Spleen (tissue), 11 donors: ENCODE data around the gene ABHD17C. TPM values are rescaled to one million over a fixed set of nuclear protein-coding genes. Genes with fewer than 3 reads are reported as not detected.
A peak's percentile ranks its signal among the peaks of the same experiment; 100 is the strongest.

Source experiments
- DNase-seq: peaks from one replicate; pipeline ENCODE4 v3.0.0-alpha.2; 2020
- H3K27ac ChIP-seq, 8 donors: fragments of 200-600 bp; sonication (generic) in 7 of 8; 1 replicate in 4 of 8; 2 replicates in 4 of 8; pipeline versions ENCODE4 v1.5.0 to v1.8.0; 2016 to 2021; ENCODE audit warnings: inconsistent platforms in 4 of 8, mild to moderate bottlenecking in 4 of 8, moderate library complexity in 1 of 8
- H3K27me3 ChIP-seq, 7 donors: fragments of 200-600 bp; sonication (generic) in 6 of 7; replicated peaks in 1 of 7; 1 replicate in 4 of 7; 2 replicates in 3 of 7; pipeline versions ENCODE4 v1.5.0 to v1.8.0; 2016 to 2021; ENCODE audit warnings: inconsistent platforms in 3 of 7, mild to moderate bottlenecking in 1 of 7
- H3K36me3 ChIP-seq, 6 donors: fragments of 200-600 bp; sonication (generic) in 5 of 6; 1 replicate in 4 of 6; 2 replicates in 2 of 6; pipeline versions ENCODE4 v1.5.0 to v1.8.0; 2016 to 2021; ENCODE audit warnings: inconsistent platforms in 2 of 6
- H3K4me1 ChIP-seq, 6 donors: fragments of 200-600 bp; sonication (generic) in 5 of 6; 1 replicate in 3 of 6; 2 replicates in 3 of 6; pipeline versions ENCODE4 v1.5.0 to v1.8.0; 2016 to 2021; ENCODE audit warnings: inconsistent platforms in 3 of 6
- H3K4me3 ChIP-seq, 8 donors: fragments of 200-600 bp; sonication (generic) in 7 of 8; 1 replicate in 4 of 8; 2 replicates in 4 of 8; pipeline versions ENCODE4 v1.5.0 to v1.8.0; 2016 to 2021; ENCODE audit warnings: inconsistent platforms in 4 of 8, mild to moderate bottlenecking in 4 of 8, moderate library complexity in 2 of 8
- H3K9me3 ChIP-seq, 8 donors: fragments of 200-600 bp; sonication (generic) in 7 of 8; 1 replicate in 4 of 8; 2 replicates in 4 of 8; pipeline versions ENCODE4 v1.5.0 to v1.8.0; 2016 to 2021; ENCODE audit warnings: inconsistent platforms in 4 of 8
- CTCF ChIP-seq, 11 experiments: fragments of 200-600 bp in 7 of 11; fragments of 450-650 bp in 4 of 11; sonication (generic) in 4 of 11; IDR thresholded peaks in 8 of 11; conservative IDR thresholded peaks in 3 of 11; 1 replicate in 7 of 11; 2 replicates in 4 of 11; pipeline versions ENCODE4 v1.4.0 to v1.8.0; 2016 to 2021; ENCODE audit warnings: antibody characterized with exemption in 11 of 11, inconsistent platforms in 4 of 11, mild to moderate bottlenecking in 1 of 11
- POLR2A ChIP-seq, 3 donors: fragments of 450-650 bp; IDR thresholded peaks; one replicate each; pipeline ENCODE4 v1.5.1; 2017; ENCODE audit warnings: antibody characterized with exemption in 3 of 3, mild to moderate bottlenecking in 1 of 3
- POLR2AphosphoS5 ChIP-seq, 3 donors: sonication (generic); formaldehyde crosslinking; IDR thresholded peaks; one replicate each; pipeline ENCODE4 v1.5.1; 2017; ENCODE audit warnings: antibody characterized with exemption in 3 of 3
- WGBS, 5 donors: extraction: QIAGEN DNeasy Blood & Tissue Kit in 3 of 5; methylation state at CpG; one replicate each; pipeline versions ENCODE4 v1.1.5 to v1.1.7; 2013 to 2018; 5-methylcytosine and 5-hydroxymethylcytosine counted together
- intact Hi-C: fragments of 100-400 bp; cut with DNase I; formaldehyde crosslinking; loops from one replicate; pipeline ENCODE4 v1.15.0; 2023; ENCODE audit warnings: low total_unique reads
- polyA plus RNA-seq, 3 donors: library from polyadenylated mRNA; stranded (reverse); fragments of 200-250 nt; gene quantifications; one replicate each; pipeline ENCODE4 v1.2.1, GENCODE V29; 2013
- total RNA-seq, 7 donors: library from RNA; depleted of rRNA in 3 of 7; stranded (reverse); fragments of >200 nt in 3 of 7; fragmentation: NEBNext Ultra II Directional in 4 of 7; extraction: Animal tissue kit (Norgen Biotek cat#: 25700) in 4 of 7; gene quantifications; one replicate each; pipeline versions ENCODE4 v1.1.0 to v1.2.1, GENCODE V29; 2016 to 2021
- donor health status: healthy with polysubstance abuse.
- donor health status: DM: no; HTN: no; CAD: no; lungs with moderate emphysema.
- donor health status: DM: no; HTN: no; CAD: no.
- donor health status: Bipolar disorder and iron deficiency.
- donor health status: healthy.
- donor health status: DM: no; HTN: no; CAD: no.
- donor health status: DM: yes; HTN: yes; CAD: no.

ABHD17C gene
- total and polyA plus RNA-seq, 10 donors = 4.2 to 17.0 (median 10.9) TPM

GRCh38 chr15:80698676-80699075 is 3.6 kb downstream of the ABHD17C start:
- Histone ChIP-seq H3K27me3 (no peaks in the 10 kb centered on the region), H3K4me3 (no peak overlapping the region), H3K27ac (no peak overlapping the region), H3K36me3 (no peaks in the 10 kb centered on the region), H3K4me1 (peaks cover 9 to 67% (median 43%) of the 10 kb centered on the region in 6 donors), H3K9me3 (no peaks in the 10 kb centered on the region)
- no peak for DNase-seq
- intact Hi-C loops = loop anchor here (10.0 kb wide), 1 partner anchor 76 kb away; the partner anchor contains the start of gene CEMIP
- 92 to 100% (median 96%) methylated on average over 1 of the region's 1 CpG for WGBS, 5 donors
- no peak for TF ChIP-seq CTCF (IDR thresholded peaks at IDR 0.05 in 8 of 11, conservative IDR thresholded peaks at IDR 0.05 in 3 of 11)
- TF ChIP-seq POLR2A (IDR thresholded peaks at IDR 0.05) = no peak
- TF ChIP-seq POLR2AphosphoS5 (IDR thresholded peaks at IDR 0.05) = no peak

GRCh38 chr15:80699981-80700380 is 4.9 kb downstream of the ABHD17C start:
- WGBS, 5 donors = 92 to 97% (median 97%) methylated on average over 1 of the region's 1 CpG
- no peak for DNase-seq
- no peak overlapping the region for H3K4me3 ChIP-seq
- peaks cover 13 to 61% (median 37%) of the 10 kb centered on the region in 6 donors for H3K4me1 ChIP-seq
- intact Hi-C loops = loop anchor here (10.0 kb wide), 1 partner anchor 75 kb away; the partner anchor contains the start of gene CEMIP
- H3K27me3 ChIP-seq = no peaks in the 10 kb centered on the region
- no peak overlapping the region for H3K27ac ChIP-seq
- no peaks in the 10 kb centered on the region for H3K36me3 ChIP-seq
- no peaks in the 10 kb centered on the region for H3K9me3 ChIP-seq
- no peak for TF ChIP-seq POLR2A (IDR thresholded peaks at IDR 0.05)
- TF ChIP-seq CTCF (IDR thresholded peaks at IDR 0.05 in 8 of 11, conservative IDR thresholded peaks at IDR 0.05 in 3 of 11) = no peak
- TF ChIP-seq POLR2AphosphoS5 (IDR thresholded peaks at IDR 0.05) = no peak

- peak overlapping the region in 4 of 8 donors; percentile 12 to 47 (median 24) for H3K27ac ChIP-seq
- peaks cover 5 to 62% (median 30%) of the 10 kb centered on the region in 6 donors for H3K4me1 ChIP-seq
- TF ChIP-seq POLR2AphosphoS5 (IDR thresholded peaks at IDR 0.05) = no peak
- TF ChIP-seq POLR2A (IDR thresholded peaks at IDR 0.05) = no peak
- TF ChIP-seq CTCF (IDR thresholded peaks at IDR 0.05 in 8 of 11, conservative IDR thresholded peaks at IDR 0.05 in 3 of 11) = no peak
- no peaks in the 10 kb centered on the region for H3K9me3 ChIP-seq
- intact Hi-C loops = no loop called here
- no peak for DNase-seq
- no peaks in the 10 kb centered on the region for H3K36me3 ChIP-seq
- H3K27me3 ChIP-seq = no peaks in the 10 kb centered on the region
- H3K4me3 ChIP-seq = no peak overlapping the region
- 61 to 84% (median 77%) methylated on average over 7 of the region's 7 CpGs for WGBS, 5 donors
These were observed 6.7 kb downstream of the ABHD17C start for GRCh38 chr15:80701676-80702311.

- Histone ChIP-seq H3K27ac (peak overlapping the region in 2 of 8 donors; percentile 12 to 26), H3K9me3 (no peaks in the 10 kb centered on the region), H3K36me3 (no peaks in the 10 kb centered on the region), H3K27me3 (no peaks in the 10 kb centered on the region), H3K4me1 (peaks cover 0 to 63% (median 24%) of the 10 kb centered on the region in 6 donors), H3K4me3 (no peak overlapping the region)
- intact Hi-C loops = no loop called here
- no peak for DNase-seq
- WGBS, 5 donors = 66 to 84% (median 77%) methylated on average over 5 of the region's 5 CpGs
- TF ChIP-seq POLR2A (IDR thresholded peaks at IDR 0.05) = no peak
- TF ChIP-seq CTCF (IDR thresholded peaks at IDR 0.05 in 8 of 11, conservative IDR thresholded peaks at IDR 0.05 in 3 of 11) = no peak
- no peak for TF ChIP-seq POLR2AphosphoS5 (IDR thresholded peaks at IDR 0.05)
These were observed 8.0 kb downstream of the ABHD17C start for GRCh38 chr15:80703081-80703480.
